ENCODE measurements around the gene MRPS14.

Gene MRPS14

DNA sequence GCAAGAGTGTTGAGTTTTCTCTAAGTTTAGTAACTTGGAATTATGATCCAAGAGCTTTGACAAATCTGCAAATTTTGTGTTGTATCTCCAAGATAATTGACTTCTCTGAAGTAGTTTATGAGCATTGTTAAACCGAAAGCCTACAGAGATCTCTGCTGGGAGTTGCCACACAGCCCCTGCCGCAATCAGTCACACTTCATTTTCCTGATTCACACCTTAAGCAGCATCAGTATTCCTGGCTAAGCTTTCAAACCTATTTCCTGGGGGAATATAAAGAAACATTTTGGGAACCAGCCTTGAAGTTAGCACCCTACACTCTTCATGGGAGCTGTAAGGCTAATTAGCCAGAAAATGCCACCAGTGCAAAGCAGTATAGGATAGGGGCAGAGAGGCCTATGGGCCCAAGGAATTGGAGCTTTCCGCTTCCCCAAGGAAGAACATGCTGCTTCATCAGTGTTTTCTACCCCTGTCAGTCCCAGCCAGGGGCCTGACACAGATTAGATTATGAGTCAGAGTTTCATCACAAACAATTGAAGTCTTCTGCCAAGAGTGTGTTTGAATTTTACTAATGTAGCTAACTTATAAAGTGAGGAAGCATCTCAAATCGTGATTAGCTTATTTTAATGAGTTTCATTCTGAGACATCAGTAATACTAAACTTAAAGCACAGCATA is 46.7 kb downstream of the MRPS14 start:
- H3K4me3 ChIP-seq (ENCODE audit: control insufficient read depth, low read depth, low read length) = no peak overlapping the region
- peak; percentile 79 for DNase-seq (ENCODE audit: low read depth)
- no peak for TF ChIP-seq CTCF (conservative IDR thresholded peaks at IDR 0.05; ENCODE audit: control insufficient read depth, insufficient read depth, low read depth, low read length)

- no peak overlapping the region for H3K4me3 ChIP-seq (ENCODE audit: control insufficient read depth, low read depth, low read length)
- TF ChIP-seq CTCF (conservative IDR thresholded peaks at IDR 0.05; ENCODE audit: control insufficient read depth, insufficient read depth, low read depth, low read length) = no peak
- no peak for DNase-seq (ENCODE audit: low read depth)
These were observed 47.5 kb downstream of the MRPS14 start for GRCh38 chr1:174975764-174976163.

DNA sequence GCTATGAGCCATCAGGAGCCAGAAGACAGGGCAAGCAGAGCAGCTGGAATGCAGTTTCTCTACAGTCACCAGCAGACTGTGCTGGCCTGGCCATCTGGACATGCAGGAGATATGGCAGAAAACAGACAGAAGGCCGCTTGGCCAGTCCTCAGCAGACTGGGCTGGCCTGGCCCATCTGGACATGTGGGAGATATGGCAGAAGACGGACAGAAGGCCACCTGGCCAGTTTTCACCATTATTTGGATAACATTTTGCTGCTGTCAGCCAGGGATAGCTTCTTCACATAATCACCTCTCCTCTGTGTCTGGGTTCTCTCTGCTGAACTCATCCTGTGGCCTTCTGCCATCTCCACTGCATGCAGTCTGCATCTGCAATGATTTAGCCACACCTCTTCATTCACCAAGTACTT is 48.5 kb downstream of the MRPS14 start:
- peak; percentile 27 for DNase-seq (ENCODE audit: low read depth)

DNA sequence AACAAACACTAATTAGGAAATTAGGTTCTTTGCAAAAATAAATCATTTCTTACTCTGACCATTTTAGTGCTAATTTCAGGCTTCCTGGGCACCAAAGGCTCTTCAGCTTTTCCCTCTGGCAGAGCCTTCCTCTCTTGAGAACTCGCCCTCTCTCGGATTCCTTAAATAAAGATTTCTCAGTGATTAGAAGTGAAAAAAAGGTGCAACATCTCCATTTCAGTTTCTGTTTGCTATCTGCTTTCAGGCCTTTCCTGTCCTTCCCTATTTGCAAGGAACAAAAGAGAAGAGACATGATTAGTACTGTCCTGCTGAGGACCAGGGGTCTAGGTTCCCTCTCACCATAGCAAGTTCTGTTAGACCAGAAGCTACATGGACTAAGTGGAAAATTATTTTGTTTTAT is 51.3 kb downstream of the MRPS14 start:
- DNase-seq (ENCODE audit: low read depth) = no peak
- no peak for TF ChIP-seq CTCF (conservative IDR thresholded peaks at IDR 0.05; ENCODE audit: control insufficient read depth, insufficient read depth, low read depth, low read length)
- no peak overlapping the region for H3K4me3 ChIP-seq (ENCODE audit: control insufficient read depth, low read depth, low read length)

More for the DNA sequence above, 48.5 kb downstream of the MRPS14 start:
- no peak overlapping the region for H3K4me3 ChIP-seq (ENCODE audit: control insufficient read depth, low read depth, low read length)
- TF ChIP-seq CTCF (conservative IDR thresholded peaks at IDR 0.05; ENCODE audit: control insufficient read depth, insufficient read depth, low read depth, low read length) = no peak

DNA sequence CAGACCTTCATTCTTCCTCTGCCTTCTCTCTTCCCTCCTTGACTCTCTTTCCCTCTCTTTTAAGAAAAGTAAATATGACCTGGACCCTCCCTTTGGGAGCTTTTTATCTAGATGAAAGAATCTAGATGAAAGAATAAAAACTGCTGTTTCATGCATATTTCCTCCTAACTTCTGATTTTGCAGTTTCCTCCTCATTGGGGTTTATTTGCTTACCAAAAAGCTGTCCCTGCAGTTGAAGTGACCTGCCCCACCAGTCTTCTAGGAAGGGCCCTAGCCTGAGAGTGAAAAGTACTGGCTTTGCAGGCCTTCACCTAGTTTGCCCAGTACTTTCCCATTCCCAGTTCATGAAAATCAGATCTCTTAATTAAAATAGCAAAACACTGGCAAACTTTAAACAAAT is 51.8 kb downstream of the MRPS14 start:
- DNase-seq (ENCODE audit: low read depth) = no peak
- H3K4me3 ChIP-seq (ENCODE audit: control insufficient read depth, low read depth, low read length) = no peak overlapping the region
- no peak for TF ChIP-seq CTCF (conservative IDR thresholded peaks at IDR 0.05; ENCODE audit: control insufficient read depth, insufficient read depth, low read depth, low read length)

- TF ChIP-seq CTCF (conservative IDR thresholded peaks at IDR 0.05; ENCODE audit: control insufficient read depth, insufficient read depth, low read depth, low read length) = no peak
- no peak overlapping the region for H3K4me3 ChIP-seq (ENCODE audit: control insufficient read depth, low read depth, low read length)
- DNase-seq (ENCODE audit: low read depth) = no peak
These were observed 53.2 kb downstream of the MRPS14 start for GRCh38 chr1:174969977-174970376.
